NCI-H1417 (cell line): ENCODE results near the gene LYRM4.

ENCODE experiments used
- DNase-seq, 3 experiments: peaks; one replicate each; lab custom pipeline; 2025; lab: John Stamatoyannopoulos, UW

The LYRM4 gene

DNA sequence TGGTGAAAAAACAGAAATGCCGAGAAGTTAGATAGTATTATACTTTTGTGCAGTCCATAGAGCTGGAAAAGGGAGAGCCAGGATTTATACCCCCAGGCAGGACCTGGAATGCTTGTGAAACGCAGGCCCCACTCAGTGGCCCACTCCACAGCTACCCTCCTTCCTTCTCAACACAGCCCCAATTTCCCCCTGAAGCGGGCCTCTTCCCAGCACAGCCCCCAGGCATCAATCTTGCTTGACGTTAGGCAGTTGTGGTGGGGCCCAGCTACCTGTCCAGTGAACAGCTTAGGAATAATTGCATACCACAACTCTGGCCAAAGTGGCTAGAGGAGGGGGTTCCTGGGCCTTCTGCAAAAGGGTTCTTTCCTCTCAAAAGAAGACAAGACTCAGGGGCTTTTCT lies 114.4 kb downstream of the LYRM4 start:
- DNase-seq: no peak

DNA sequence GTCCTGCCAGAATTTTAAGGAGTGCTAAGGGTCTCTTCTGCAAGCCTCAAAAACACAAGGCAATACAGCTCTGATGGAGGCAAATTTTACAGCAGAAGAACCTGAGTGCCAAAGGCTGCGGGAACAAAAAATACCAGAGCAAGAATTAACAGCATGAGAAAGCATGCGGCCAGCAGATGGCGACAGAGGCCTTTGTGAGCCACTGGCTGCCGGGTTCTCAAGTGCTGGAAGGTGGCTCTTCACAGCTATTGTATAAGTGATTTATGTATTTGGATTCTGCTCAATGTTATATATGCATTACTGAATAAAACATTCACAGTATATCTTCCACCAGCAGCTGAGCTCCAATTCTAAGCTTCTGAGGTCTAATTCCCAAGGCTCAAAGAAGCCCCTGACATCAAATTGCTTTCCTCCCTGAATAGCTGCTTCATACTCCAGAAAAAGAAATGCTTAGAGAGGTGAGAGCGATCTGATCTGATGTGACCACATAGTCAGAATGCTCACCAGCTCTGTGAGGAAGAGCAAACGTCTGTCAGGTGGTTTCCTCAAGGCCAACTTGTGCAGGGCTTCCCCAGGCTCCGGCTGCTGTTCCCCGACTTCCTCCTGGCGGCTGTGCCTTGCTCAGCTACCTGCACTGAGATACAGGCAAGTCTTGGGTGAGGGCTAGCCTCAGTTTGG lies 117.0 kb downstream of the LYRM4 start:
- peak; percentile 49 to 86 (median 85) for DNase-seq

DNA sequence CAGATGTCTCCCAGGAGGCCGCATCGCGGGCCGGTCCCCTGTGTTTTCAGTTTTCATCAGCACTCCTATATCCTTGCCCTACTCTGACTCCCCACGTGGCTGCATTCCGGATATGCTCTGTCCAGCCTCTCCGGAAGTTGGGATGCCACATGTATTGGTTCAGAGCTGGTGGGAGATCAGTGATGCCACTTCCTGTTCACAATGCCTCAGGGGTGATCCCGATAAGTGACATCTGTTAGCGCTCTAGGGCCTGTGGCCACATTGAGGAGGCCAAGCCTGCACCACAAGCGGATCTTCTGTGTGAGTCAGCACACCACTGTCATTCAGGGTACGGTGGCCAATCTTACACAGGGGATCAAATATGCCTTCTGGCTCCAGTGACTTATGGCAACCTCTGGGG lies 117.8 kb downstream of the LYRM4 start:
- DNase-seq: no peak

DNA sequence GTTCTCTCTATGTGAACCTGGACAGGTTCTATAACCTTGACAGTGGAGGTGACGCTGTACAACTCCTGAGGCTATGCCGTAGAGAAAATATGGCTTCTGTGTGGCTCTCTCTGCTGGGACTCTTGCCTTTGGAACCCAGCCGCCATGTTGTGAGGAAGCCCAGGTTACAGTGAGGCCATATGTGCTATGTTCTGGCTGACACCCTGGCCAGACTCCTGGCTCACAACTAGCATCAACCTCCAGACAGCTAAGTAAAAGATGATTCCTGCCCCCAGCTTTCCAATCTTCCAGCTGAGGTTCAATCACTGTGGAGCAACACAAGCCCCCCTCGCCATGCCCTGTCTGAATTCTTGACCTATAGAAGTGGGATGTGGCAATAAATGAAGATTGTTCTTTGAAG lies 118.6 kb downstream of the LYRM4 start:
- no peak for DNase-seq

DNA sequence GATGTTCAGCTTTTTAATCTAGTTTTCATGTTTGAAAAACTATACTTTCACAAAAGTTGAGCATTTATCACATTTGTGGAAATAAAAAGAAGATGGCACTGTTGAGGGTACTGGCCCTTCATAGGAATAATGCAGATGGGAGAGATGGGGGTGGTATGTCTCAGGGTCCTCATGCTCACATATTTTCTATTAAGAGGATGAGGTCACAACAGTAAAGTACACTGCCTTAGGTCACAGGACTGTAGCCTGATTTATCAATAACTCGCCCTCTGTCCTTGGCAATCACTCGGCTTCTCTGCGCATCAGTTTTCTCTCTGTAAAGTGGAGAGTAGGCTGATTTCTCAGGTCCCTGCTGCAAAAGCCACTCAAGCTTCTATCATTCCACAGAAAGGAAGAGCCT lies 119.7 kb downstream of the LYRM4 start:
- no peak for DNase-seq

DNA sequence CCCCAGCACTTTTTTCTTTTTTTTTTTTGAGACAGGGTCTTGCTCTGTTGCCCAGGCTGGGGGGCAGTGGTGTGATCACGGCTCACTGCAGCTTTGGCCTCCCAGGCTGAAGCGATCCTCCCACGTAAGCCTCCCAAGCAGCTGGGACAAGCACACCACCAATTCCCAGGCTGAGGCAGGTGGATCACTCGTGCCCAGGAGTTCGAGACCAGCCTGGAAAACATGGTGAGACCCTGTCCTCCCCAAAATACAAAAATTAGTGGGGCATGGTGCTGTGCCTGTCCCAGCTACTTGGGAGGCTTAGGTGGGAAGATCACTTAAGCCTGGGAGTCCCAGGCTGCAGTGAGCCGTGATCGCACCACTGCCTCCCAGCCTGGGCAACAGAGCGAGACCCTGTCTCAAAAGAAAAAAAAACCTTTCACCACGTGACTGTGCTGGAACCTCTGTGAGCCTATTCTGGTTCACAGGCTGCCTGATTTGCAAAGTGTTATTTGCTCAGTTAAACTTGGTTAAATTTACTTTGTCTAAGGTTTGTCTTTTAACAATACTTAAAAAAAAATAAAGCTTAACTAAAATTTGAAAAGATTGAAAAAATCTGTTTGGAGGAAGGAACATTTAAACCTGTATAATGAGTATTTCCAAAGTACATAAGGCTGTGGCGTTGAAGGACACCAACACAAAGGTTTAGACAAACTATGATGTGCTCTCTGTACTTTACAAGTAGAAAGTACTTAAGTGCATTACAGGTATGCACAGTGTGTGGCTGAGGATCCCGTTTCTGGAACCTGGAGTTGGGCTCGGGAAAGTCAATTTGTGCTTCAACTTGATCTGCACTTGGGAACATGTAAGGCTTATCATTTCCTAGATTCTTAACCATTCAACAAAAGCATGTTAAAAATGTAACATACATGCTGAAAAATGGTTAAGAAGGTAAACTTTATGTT lies 120.7 kb downstream of the LYRM4 start:
- DNase-seq: no peak

DNA sequence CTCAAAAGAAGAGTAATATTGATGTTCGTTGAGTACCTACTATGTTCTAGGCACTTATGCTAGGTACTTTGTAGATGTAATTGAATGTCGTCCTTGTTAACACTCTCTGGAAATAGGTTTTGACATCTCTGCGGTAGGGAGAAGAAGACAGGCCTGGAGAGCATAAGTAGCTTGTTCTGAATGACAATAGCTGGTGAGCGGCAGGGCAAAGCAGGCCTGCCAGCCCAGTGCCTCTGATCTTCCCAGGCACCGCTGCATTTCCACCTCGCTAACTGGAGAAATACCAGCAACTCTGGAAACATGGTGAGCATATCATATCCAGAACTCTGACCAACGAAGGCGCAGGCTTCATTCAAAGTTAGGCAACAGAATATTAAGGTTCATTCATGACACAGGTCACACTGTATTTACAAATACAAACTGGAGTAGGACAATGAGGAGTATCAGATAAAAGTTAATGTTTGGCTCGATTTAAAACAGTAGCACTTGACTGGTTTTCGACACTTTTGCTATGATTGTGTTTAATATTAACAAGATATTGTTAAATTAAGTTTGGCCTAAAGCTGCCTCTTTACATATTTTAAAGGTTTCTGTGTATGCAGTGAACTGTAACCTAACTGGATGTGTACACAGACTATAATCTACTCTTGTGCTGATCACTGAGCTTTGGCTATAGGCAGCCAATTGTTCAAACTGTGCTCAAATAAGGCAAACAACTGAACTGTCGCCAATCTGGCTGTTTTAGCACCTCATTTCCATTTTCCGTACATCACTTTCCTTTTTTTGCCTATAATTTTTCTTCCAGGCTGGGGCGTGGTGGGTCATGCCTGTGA lies 121.5 kb downstream of the LYRM4 start:
- no peak for DNase-seq

DNA sequence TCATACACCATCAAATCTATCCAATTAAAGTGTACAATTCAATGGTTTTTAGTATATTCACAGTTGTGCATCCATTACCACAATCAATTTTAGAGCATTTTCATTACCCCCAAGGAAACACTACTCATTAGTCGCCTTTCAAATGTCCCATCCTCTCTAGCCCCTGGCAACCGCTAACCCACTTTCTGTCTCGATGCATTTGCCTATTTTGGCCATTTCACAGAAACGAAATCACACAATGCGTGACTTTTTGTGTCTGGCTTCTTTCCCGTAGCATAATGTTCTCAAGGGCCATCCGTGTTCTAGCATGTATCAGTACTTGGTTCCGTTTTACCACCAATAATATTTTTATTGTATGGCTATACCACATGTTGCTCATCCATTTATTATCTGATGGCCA lies 123.9 kb downstream of the LYRM4 start:
- DNase-seq: no peak

DNA sequence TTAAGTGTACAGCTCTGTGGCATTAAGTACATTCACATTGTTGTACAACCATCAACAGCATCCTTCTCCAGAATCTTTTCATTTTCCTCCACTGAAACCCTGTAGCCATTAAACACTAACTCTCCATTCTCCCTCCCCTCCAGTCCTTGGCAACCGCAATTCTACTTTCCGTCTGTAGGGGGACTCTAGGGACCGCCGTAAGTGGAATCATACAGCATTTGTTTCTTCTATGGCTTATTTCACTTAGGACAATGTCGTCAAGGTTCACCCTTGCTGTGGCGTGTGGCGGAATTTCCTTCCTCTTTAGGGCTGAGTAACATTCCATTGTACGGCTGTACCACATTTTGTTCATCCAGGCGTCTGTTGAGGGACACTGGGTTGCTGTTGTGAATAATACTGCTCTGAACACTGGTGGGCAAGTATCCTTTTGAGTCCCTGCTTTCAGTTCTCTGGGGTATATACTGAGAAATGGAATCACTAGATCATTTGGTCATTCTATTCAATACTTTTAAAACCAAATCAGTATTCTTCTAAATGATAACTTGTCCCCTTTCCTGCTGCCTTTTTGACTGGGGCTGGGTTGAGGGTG lies 124.9 kb downstream of the LYRM4 start:
- DNase-seq: peak in 2 of 3 experiments; percentile 19 to 42

DNA sequence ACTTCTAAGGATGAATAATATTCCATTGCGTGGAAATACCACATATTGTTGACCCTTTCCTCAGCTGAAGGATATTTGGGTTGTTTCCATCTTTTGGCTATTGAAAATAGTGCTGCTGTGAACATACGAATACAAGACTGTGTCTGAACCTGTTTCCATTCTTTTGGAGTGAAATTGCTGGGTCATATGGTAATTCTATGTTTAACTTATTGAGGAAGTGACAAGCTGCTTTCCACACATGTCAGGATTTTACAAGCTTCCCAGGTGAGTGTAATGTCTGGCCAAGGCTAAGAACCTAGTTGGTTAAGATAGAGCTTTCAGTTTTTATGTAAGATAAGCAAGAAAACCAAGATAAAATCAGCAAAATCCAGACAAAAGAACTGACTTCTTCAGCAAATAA lies 126.8 kb downstream of the LYRM4 start:
- DNase-seq: no peak

DNA sequence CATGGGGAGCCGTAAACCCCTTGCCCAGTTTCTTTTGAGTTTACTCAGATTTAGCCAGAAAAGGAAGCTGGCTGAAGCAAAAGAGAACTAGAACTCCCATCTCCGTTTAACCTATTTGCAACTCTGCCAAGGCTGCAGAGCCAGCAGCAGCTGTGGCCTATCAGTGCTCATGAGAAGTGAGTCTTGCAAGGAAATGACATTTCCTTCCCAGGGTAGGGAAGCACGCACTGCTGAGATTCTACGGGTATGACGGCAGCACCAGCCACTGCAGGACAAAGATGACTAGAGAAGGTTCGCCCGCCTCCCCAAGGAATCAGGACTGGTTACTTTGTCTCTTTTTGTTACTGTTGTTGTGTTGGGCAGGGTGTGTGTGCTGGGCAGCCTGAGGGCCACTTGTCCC lies 128.0 kb downstream of the LYRM4 start:
- DNase-seq: no peak

DNA sequence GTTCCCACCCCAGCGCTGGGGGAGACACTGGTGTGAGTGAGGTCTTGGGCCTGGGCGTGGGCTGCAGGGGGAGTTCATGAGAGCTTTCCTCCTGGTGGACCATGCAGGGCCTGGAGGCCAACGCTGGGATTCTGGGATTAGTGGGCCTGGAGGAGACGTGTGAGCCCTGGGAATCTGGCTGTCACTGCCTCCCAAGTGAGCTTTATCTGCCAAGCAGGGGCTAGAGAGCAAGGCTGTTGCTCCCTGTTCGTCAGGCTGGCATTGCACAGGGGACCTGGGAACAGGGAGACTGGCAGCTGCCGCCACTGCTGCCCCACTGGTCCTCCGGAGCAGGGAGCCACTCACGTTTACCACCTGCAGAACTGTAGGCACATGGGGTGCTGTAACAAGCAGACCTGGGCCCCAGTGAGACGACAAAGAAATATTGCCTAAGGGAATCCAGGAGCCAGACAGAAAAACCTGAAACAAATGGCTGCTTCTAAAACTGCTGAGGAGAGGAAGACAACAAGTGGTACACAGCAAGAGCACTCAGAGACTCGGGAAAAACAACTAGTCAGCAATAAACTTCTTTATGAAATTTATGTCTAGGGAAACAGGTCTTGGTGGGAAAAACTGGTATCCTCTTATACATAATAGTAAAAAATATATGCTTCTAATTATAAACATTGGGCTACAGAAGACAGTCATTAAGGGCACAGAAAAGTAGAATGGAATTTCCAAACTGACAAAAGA lies 130.4 kb downstream of the LYRM4 start:
- peak in 2 of 3 experiments; percentile 23 to 62 for DNase-seq

DNA sequence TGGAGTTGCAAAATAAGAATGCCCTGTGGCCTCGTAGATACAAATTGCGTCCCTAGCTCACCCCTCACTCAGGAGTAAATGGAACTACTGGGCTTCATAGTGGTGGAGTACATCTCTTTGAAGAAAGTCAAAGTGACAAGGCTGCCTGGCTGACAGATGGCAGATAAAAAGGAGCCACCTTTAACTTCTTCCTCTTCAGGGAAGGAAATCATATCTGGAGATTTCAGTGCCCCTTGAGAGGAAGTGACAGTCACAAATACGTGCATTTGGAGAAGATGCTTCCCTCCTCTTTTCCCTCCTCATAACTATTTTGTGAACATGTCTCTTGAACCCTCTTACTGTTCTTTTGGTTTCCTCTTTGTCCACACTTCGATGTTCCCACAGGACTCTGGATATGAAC lies 132.4 kb downstream of the LYRM4 start:
- peak in 1 of 3 experiments; percentile 2 for DNase-seq

DNA sequence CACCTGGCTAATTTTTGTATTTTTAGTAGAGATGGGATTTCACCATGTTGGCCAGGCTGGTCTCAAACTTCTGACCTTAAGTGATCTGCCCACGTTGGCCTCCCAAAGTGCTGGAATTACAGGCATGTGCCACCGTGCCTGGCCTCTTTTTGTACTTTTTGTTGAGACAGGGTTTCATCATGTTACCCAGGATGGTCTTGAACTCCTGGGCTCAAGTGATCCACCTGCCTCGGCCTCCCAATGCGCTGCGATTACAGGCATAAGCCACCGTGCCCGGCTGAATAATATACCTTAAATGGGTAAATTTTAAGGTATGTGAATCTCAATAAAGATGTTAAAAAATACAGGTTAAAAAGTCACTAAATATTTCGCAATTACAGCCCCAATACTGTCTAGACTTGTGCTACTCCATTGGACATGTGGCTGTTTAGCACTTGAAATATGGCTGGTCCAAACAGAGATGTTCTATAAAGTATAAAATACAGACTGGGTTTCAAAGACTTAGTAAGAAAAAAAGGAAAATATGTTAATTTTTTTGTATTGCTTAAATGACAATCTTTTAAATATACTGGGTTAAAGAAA lies 133.6 kb downstream of the LYRM4 start:
- DNase-seq: no peak

DNA sequence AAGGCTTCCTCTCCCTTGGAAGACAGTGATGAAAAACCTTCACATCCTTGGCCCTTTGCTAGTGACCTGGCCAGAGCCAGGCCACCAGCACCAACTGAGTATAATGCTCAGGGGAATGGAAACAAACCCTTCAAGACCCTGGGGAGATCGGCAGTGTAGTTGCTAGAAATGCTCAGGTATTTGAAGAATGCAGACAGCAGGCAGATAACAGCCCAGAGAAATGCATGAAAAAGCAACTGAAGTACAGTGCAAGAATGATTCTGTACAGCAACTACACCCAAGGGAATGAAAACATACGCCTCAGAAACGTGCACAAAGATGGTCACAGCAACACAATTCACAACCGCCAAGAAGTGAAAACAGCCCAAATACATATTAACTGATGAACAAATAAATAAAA lies 134.5 kb downstream of the LYRM4 start:
- no peak for DNase-seq

DNA sequence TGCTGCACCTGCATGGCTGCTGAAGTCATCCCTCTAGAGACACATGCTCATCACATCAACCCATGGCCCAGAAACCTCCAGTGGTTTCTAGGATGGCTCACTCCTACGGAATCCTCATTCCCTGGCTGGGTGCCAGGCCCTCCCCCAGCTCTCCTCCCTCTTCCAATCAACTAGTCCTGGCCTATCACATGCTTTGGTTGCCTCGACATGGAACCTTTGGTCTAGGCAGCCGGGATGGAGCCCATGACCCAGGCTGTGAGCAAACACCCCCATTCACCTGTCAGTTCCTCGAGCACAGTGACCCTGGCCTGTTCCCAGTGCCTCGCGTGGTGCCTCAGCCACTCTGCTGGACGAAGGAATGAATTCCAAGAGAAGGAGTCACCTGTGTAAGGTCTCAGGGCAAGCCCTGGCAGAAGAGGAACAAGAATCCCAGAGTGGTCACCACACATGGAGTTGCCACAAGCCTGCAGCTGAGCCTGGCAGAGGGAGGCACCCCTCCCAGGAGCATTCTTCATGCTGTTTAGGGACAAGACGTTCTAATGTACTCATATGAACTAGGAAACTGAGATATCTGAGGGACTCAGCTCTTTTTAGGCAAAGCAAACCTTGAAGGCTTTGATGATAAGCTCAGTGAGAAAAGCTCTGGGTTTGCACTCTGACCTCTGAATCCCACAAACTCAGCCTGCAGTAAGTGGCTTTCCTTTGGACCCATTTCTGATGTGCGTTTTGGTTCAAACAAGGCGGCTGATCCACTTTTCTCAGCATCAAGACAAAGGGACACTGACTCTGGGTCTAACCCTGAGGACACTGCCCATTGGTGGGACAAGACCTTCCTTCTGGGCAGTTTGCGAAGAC lies 135.4 kb downstream of the LYRM4 start:
- no peak for DNase-seq

DNA sequence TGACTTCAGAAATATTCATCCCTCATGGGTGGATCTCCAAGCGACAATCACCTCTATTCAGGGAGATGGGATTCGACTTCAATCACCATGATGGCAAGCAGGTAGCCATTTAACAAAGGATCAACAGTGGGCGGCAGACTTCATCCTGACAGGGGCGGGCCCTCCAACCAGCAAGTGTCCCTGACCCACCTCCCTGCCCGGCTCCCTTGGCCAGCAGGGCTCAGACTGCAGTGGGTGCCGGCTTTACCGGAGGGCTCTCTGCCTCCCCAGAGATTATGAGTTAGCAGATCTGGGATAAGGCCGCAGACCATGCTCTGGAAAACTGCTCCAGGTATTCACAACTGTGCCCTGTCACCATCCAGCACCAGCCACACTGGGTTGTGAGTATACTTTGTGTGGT lies 136.2 kb downstream of the LYRM4 start:
- no peak for DNase-seq

DNA sequence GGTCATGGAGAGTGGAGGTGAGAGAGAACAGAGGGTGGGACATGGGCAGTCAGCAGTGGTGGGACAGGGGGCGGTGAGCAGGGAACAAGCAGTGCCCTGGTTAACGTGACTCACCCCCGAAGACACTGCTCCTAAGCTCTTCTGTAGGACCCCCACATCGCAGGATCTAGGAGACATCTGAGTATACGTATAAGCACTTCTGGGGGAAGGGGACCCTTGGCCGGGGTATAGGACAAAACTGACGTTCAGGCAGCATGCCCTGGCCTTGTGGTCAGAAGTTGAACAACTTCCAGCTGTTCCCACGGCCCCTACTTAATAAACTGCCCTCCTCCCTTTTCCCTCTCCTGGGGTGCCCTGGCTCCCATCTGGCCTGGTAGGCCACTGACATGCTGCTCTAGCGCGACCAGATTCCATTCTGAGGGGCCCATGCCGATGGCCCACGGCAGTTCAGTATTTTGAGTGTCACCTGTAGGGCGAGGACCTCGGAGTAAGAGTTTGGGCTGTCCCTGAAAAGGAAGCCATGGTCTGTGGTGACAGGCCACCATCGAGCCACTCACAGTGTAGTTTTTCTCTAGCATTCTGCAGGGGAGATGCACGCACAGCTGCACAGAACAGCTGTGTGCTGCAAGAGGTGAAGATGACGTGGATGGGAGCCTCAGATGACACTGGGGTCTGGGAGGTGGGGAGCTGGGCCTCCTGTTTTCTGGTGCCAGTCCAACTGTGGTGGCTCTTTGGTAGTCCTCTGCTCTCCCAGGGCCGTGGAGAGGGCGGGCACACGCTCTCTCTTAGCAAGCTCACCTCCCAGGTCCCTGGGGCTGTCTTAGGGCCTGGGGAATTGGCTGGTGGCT lies 137.2 kb downstream of the LYRM4 start:
- DNase-seq: no peak

DNA sequence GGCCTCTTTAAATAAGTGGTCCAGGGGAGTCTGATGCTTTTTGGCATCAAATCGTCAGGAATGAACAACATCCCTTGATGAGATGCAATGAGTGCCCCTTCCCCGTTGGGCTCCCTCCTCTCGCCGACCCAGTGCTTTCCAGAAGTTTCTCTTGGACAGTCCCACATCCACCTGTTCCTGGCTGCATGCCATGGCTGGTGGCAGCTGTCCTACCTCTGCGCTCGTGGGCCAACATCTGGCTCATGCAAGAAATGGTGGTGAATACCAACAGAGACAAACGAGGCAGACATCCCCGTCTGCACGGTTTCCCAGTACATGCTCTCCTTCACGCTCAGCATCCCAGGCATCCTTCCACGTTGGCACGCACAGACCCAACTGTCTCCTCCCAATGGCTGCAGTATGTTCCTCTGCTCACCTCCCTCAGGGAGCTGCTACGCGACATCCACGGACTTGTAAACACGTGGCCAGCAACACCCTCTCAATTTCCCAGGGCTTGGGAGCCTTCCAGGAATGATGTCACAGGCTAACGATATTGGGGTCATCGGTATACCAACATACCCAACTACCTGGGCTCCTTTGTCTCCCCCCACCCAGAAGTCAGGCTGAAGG lies 138.1 kb downstream of the LYRM4 start:
- no peak for DNase-seq
